ENCODE results near the gene MAPK1IP1L. TPM values are rescaled to one million over a fixed set of nuclear protein-coding genes. Genes with fewer than 3 reads are reported as not detected.

The MAPK1IP1L gene
- total RNA-seq, 1 donor from 2014 or later = 91.1 TPM

- intact Hi-C loops (cut with DNase I) = no loop called here
- no peak for DNase-seq (ENCODE audit: low spot score)
- no peak for ATAC-seq
Observed at GRCh38 chr14:55115460-55115859, 64.0 kb downstream of the MAPK1IP1L start.

- DNase-seq (ENCODE audit: low spot score) = no peak
- ATAC-seq = no peak
- intact Hi-C loops (cut with DNase I) = no loop called here
Observed at GRCh38 chr14:55115861-55116245, 64.4 kb downstream of the MAPK1IP1L start.

- DNase-seq (ENCODE audit: low spot score) (no peak), ATAC-seq (no peak)
- intact Hi-C loops (cut with DNase I) = no loop called here
Observed at GRCh38 chr14:55116246-55117030, 65.0 kb downstream of the MAPK1IP1L start.

GRCh38 chr14:55117803-55118441, 66.5 kb downstream of the MAPK1IP1L start:
- ATAC-seq (peak; percentile 34), DNase-seq (ENCODE audit: low spot score) (no peak)
- intact Hi-C loops (cut with DNase I) = no loop called here

GRCh38 chr14:55118761-55119160, 67.3 kb downstream of the MAPK1IP1L start:
- ATAC-seq (peak; percentile 19), DNase-seq (ENCODE audit: low spot score) (no peak)
- intact Hi-C loops (cut with DNase I) = no loop called here

Other genes starting within 250 kb of the MAPK1IP1L start
- gene GCH1, start 148.8 kb upstream of the MAPK1IP1L start, total RNA-seq = 6.4 TPM
- 3.1 TPM for gene WDHD1, start 24.5 kb upstream of the MAPK1IP1L start, total RNA-seq
- gene SOCS4, start 24.4 kb upstream of the MAPK1IP1L start, total RNA-seq = 29.7 TPM
- gene LGALS3, start 77.6 kb downstream of the MAPK1IP1L start, total RNA-seq = 229 TPM
- 0.31 TPM for gene DLGAP5, start 139.9 kb downstream of the MAPK1IP1L start, total RNA-seq
- gene FBXO34, start 219.8 kb downstream of the MAPK1IP1L start, total RNA-seq = 20.0 TPM